Endothelial cell of umbilical vein (primary cell): ENCODE data around the gene ZNF385B. TPM values are rescaled to one million over a fixed set of nuclear protein-coding genes. Genes with fewer than 3 reads are reported as not detected.

ENCODE experiments used
- BruUV-seq: library from RNA; stranded (reverse); fragments of 400-500 nt; replicated peaks from 2 replicates; lab custom pipeline; 2021; lab: Mats Ljungman, UMichigan
- CTCF ChIA-PET: fragments of 300-600, 350-600 bp; sonication (Branson Sonifier 250); formaldehyde crosslinking; loops from one replicate; lab custom pipeline; 2021; ENCODE audit warnings: antibody characterized with exemption, inconsistent platforms; lab: Charles Lee
- POLR2A ChIA-PET: fragments of 300-600, 350-600 bp; sonication (Branson Sonifier 250); formaldehyde crosslinking; loops from one replicate; lab custom pipeline; 2021; ENCODE audit warnings: antibody characterized with exemption, inconsistent platforms; lab: Charles Lee
- DNase-seq: peaks from one replicate; pipeline ENCODE4 v3.0.0-alpha.2; 2011; ENCODE audit warnings: low read depth, low spot score
- FAIRE-seq: peaks from 2 replicates; lab custom pipeline; 2011; peaks lifted over from hg19 to GRCh38; lab: Jason Lieb, UNC
- H2AFZ ChIP-seq: 2 replicates; pipeline ENCODE4 v1.6.0; 2012; ENCODE audit warnings: low read depth, low read length, control low read depth, inconsistent platforms
- H3K27ac ChIP-seq: 2 replicates; pipeline ENCODE4 v1.5.1; 2011; ENCODE audit warnings: low read depth, mild to moderate bottlenecking, control low read depth, low read length, moderate library complexity; ENCODE audit not compliant: insufficient read depth
- H3K27me3 ChIP-seq, 2 experiments: 2 replicates each; pipeline versions ENCODE4 v1.6.0 to v1.6.1; 2011; ENCODE audit warnings: low read length in 2 of 2, mixed read lengths in 1 of 2; ENCODE audit not compliant: control insufficient read depth in 2 of 2, insufficient read depth in 2 of 2
- H3K36me3 ChIP-seq, 2 experiments: 2 replicates in 1 of 2; 3 replicates in 1 of 2; pipeline ENCODE4 v1.5.1; 2011; ENCODE audit warnings: low read length in 2 of 2, mild to moderate bottlenecking in 1 of 2, moderate library complexity in 1 of 2; ENCODE audit not compliant: control insufficient read depth in 2 of 2, insufficient read depth in 2 of 2; ENCODE audit errors: extremely low read depth in 1 of 2
- H3K4me1 ChIP-seq: 3 replicates; pipeline ENCODE4 v1.5.1; 2011; ENCODE audit warnings: mild to moderate bottlenecking, low read length; ENCODE audit not compliant: control insufficient read depth, insufficient read depth; ENCODE audit errors: extremely low read depth
- H3K4me2 ChIP-seq: 2 replicates; pipeline ENCODE4 v1.6.1; 2011; ENCODE audit warnings: low read length, control low read depth, mixed read lengths; ENCODE audit not compliant: insufficient read depth
- H3K4me3 ChIP-seq, 3 experiments: fragments of 200-600 bp in 1 of 3; sonication (generic), shearing (Covaris generic) in 1 of 3; replicated peaks in 1 of 3; 2 replicates each; pipeline ENCODE4 v1.5.1; 2011 to 2016; ENCODE audit warnings: control low read depth in 3 of 3, low read length in 3 of 3, mild to moderate bottlenecking in 2 of 3, inconsistent platforms in 1 of 3, low read depth in 1 of 3, moderate library complexity in 1 of 3; ENCODE audit not compliant: insufficient read depth in 1 of 3
- H3K79me2 ChIP-seq: 2 replicates; pipeline ENCODE4 v1.6.0; 2012; ENCODE audit warnings: low read length, inconsistent platforms; ENCODE audit not compliant: control insufficient read depth, insufficient read depth
- H3K9ac ChIP-seq: replicated peaks from 2 replicates; pipeline ENCODE3; 2011; ENCODE audit warnings: low read length, control low read depth; ENCODE audit not compliant: insufficient read depth; ENCODE audit errors: extremely low read depth
- H3K9me1 ChIP-seq: replicated peaks from 3 replicates; pipeline ENCODE4 v1.6.0; 2011; ENCODE audit warnings: mild to moderate bottlenecking, low read length; ENCODE audit not compliant: control insufficient read depth, insufficient read depth; ENCODE audit errors: extremely low read depth
- H3K9me3 ChIP-seq: replicated peaks from 2 replicates; pipeline ENCODE4 v1.5.1; 2012; ENCODE audit warnings: low read length, inconsistent platforms; ENCODE audit not compliant: control insufficient read depth, insufficient read depth
- H4K20me1 ChIP-seq: replicated peaks from 2 replicates; pipeline ENCODE3; 2011; ENCODE audit warnings: mild to moderate bottlenecking, low read length; ENCODE audit not compliant: control insufficient read depth, insufficient read depth; ENCODE audit errors: extremely low read depth
- EZH2 ChIP-seq: IDR thresholded peaks from 2 replicates; pipeline ENCODE4 v1.6.1; 2012; ENCODE audit warnings: borderline replicate concordance, low read depth, mild to moderate bottlenecking, moderate library complexity, low read length, inconsistent platforms; ENCODE audit not compliant: severe bottlenecking
- FOS ChIP-seq: IDR thresholded peaks from 2 replicates; pipeline ENCODE4 v1.6.1; 2011; ENCODE audit warnings: mild to moderate bottlenecking, low read length, moderate library complexity, borderline replicate concordance; ENCODE audit not compliant: insufficient read depth
- GATA2 ChIP-seq: IDR thresholded peaks from 2 replicates; pipeline ENCODE4 v1.7.0; 2011; ENCODE audit warnings: low read depth, mild to moderate bottlenecking, moderate library complexity, mixed read lengths, low read length; ENCODE audit not compliant: insufficient read length, insufficient read depth
- JUN ChIP-seq: IDR thresholded peaks from 2 replicates; pipeline ENCODE4 v1.6.1; 2011; ENCODE audit warnings: borderline replicate concordance, low read depth; ENCODE audit not compliant: insufficient read length, insufficient read depth
- MYC ChIP-seq: IDR thresholded peaks from one replicate; pipeline ENCODE4 v1.6.1; 2011; ENCODE audit warnings: mild to moderate bottlenecking, low read depth, low read length
- POLR2A ChIP-seq: IDR thresholded peaks from 2 replicates; pipeline ENCODE4 v1.6.1; 2012; ENCODE audit warnings: low read depth, mild to moderate bottlenecking, control low read depth, low read length
- POLR2AphosphoS5 ChIP-seq: IDR thresholded peaks from 2 replicates; pipeline ENCODE4 v1.6.1; 2012; ENCODE audit warnings: low read depth, mild to moderate bottlenecking, control low read depth, low read length, moderate library complexity; ENCODE audit not compliant: insufficient read depth
- dilution Hi-C: fragments of 300-500 bp; cut with MboI; formaldehyde crosslinking; loops from one replicate; pipeline ENCODE4 v1.15.0; 2019; ENCODE audit warnings: low sequenced_read_pairs; ENCODE audit not compliant: extremely low pct_ligation_motif_present
- intact Hi-C: fragments of 100-400 bp; cut with micrococcal nuclease; formaldehyde crosslinking; loops from one replicate; pipeline ENCODE4 v1.10.0; 2022
- polyA plus RNA-seq, 4 experiments: library from polyadenylated mRNA; depleted of rRNA in 3 of 4; stranded (reverse) in 3 of 4; unstranded in 1 of 4; fragments of >200 nt; gene quantifications; 2 replicates each; pipeline versions ENCODE4 v1.2.1 to v1.2.3, GENCODE V29; 2011 to 2012; ENCODE audit warnings: missing spikeins in 1 of 4
- total RNA-seq: library from RNA; stranded (reverse); gene quantifications from 2 replicates; pipeline ENCODE4 v1.2.3, GENCODE V29; 2021
- TF ChIP-seq, protein P1 (sequence below): IDR thresholded peaks from 2 replicates; pipeline ENCODE4 v1.6.1; 2011; ENCODE audit not compliant: insufficient read depth, insufficient read length
- TF ChIP-seq, protein P2 (sequence below), 2 donors: IDR thresholded peaks; 1 replicate in 1 of 2; 2 replicates in 1 of 2; pipeline ENCODE4 v1.5.1; 2011; ENCODE audit warnings: low read length in 2 of 2, mild to moderate bottlenecking in 2 of 2, moderate library complexity in 2 of 2, control low read depth in 1 of 2, inconsistent platforms in 1 of 2, low read depth in 1 of 2; ENCODE audit not compliant: insufficient read depth in 1 of 2; ENCODE audit errors: extremely low read depth in 1 of 2

Gene ZNF385B
- total and polyA plus RNA-seq, 2 donors (not counting 3 experiments of a cell fraction or from before 2014, with no cell fraction given): not detected

DNA sequence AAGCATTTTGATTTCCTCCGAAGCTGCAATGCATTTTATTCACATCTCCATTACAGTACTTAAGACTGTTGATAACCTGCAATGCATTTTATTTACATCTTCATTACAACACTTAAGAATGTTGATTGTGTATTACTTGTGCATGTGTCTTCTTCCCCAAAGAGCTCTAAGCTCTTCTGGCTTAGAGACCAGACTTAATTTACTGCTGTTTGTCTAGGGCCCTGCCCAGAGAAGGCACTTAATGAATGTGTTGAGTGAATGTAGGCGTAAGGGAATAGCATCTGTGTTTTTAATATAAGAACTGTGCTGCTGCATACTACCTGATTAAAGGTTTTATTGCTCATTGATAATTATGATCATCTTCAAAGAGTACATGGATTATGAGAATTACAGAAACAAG lies 295.6 kb downstream of the ZNF385B start:
- Histone ChIP-seq H3K79me2 (no peaks in the 10 kb centered on the region), H3K9me3 (no peaks in the 10 kb centered on the region), H3K9ac (no peak overlapping the region), H3K4me3 (no peak overlapping the region), H3K36me3 (no peaks in the 10 kb centered on the region), H3K9me1 (peaks cover 2% of the 10 kb centered on the region), H2AFZ (no peak overlapping the region), H3K27me3 (no peaks in the 10 kb centered on the region), H3K4me1 (no peaks in the 10 kb centered on the region), H3K4me2 (no peak overlapping the region), H3K27ac (no peak overlapping the region), H4K20me1 (no peaks in the 10 kb centered on the region)
- intact Hi-C loops: no loop called here
- CTCF ChIA-PET: interaction anchor here (1.3 kb wide), 1 partner anchor 10 kb away, joined by 4 read pairs; no protein-coding TSS in a partner anchor
- dilution Hi-C loops: no loop called here
- no peak for DNase-seq
- BruUV-seq: no TSS peak
- POLR2A ChIA-PET: no interaction called here
- no peak for FAIRE-seq
- TF ChIP-seq, protein P1, sequence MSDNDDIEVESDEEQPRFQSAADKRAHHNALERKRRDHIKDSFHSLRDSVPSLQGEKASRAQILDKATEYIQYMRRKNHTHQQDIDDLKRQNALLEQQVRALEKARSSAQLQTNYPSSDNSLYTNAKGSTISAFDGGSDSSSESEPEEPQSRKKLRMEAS: no peak
- TF ChIP-seq EZH2 (no peak), FOS (no peak), POLR2A (no peak), GATA2 (no peak), POLR2AphosphoS5 (no peak), JUN (no peak), MYC (no peak)
- TF ChIP-seq, protein P2, sequence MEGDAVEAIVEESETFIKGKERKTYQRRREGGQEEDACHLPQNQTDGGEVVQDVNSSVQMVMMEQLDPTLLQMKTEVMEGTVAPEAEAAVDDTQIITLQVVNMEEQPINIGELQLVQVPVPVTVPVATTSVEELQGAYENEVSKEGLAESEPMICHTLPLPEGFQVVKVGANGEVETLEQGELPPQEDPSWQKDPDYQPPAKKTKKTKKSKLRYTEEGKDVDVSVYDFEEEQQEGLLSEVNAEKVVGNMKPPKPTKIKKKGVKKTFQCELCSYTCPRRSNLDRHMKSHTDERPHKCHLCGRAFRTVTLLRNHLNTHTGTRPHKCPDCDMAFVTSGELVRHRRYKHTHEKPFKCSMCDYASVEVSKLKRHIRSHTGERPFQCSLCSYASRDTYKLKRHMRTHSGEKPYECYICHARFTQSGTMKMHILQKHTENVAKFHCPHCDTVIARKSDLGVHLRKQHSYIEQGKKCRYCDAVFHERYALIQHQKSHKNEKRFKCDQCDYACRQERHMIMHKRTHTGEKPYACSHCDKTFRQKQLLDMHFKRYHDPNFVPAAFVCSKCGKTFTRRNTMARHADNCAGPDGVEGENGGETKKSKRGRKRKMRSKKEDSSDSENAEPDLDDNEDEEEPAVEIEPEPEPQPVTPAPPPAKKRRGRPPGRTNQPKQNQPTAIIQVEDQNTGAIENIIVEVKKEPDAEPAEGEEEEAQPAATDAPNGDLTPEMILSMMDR (IDR thresholded peaks at IDR 0.05; ENCODE audit: extremely low read depth in 1 of 2, insufficient read depth in 1 of 2, low read depth in 1 of 2, low read length in 2 of 2): no peak
